Neutrophil (primary cell): ENCODE data around the gene DDR1.

Source experiments
- H3K27ac ChIP-seq: fragments of 200-600 bp; sonication (generic); 2 replicates; pipeline ENCODE4 v1.5.1; 2016; ENCODE audit warnings: mild to moderate bottlenecking, moderate library complexity
- H3K27me3 ChIP-seq: fragments of 200-600 bp; sonication (generic); 2 replicates; pipeline ENCODE4 v1.6.0; 2016; ENCODE audit warnings: mild to moderate bottlenecking
- H3K36me3 ChIP-seq: fragments of 200-600 bp; sonication (generic); 2 replicates; pipeline ENCODE4 v1.5.1; 2017
- H3K4me1 ChIP-seq, 2 experiments: fragments of 200-600 bp in 1 of 2; sonication (generic) in 1 of 2; 1 replicate in 1 of 2; 2 replicates in 1 of 2; pipeline versions ENCODE4 v1.5.1 to v1.6.1; 2013 to 2016; ENCODE audit warnings: low read depth in 1 of 2, low read length in 1 of 2, mild to moderate bottlenecking in 1 of 2, moderate library complexity in 1 of 2; ENCODE audit not compliant: control insufficient read depth in 1 of 2, insufficient read depth in 1 of 2
- H3K4me3 ChIP-seq, 2 experiments: fragments of 200-600 bp in 1 of 2; sonication (generic) in 1 of 2; 1 replicate in 1 of 2; 2 replicates in 1 of 2; pipeline ENCODE4 v1.5.1; 2013 to 2016; ENCODE audit warnings: low read depth in 1 of 2, low read length in 1 of 2, mild to moderate bottlenecking in 1 of 2, moderate library complexity in 1 of 2
- H3K9me3 ChIP-seq: fragments of 200-600 bp; sonication (generic); 2 replicates; pipeline ENCODE4 v1.5.1; 2016
- CTCF ChIP-seq: fragments of 200-600 bp; sonication (generic); IDR thresholded peaks from 2 replicates; pipeline ENCODE4 v1.5.1; 2016; ENCODE audit warnings: antibody characterized with exemption

DDR1 gene

DNA sequence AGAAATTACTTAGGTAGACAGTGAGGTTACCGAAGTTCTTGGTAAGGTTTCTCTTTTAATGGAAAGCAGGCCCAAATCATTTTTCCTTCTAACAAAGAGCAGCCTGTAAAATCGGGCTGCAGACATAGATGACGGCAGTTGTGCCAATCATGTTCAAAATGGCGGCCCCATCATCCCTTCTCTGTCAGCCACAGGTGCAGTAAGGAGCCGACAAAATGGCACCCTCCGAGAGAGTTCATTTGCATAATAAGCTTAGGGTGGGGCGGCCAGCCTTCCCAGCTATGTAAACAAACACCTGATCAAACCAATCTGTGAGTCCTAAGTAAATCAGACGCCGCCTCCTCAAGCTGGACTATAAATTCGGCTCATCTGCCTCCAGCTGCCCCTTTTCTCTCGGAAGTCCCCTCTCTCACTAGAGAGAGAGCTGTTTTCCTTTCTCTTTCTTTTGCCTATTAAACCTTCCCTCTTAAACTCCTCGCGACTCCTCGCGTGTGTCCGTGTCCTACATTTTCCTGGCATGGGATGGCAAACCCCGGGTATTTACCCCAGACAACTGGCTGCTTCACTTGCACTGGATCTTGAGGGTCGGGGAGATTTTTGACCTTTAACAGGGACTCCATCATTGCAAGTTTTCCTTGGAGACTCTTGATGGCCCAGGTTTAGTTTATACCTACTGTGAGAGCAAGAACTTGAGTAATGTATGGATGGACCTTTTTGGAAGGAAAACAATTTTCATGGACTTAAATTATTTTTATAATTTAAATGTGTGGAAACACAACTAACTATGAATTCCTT is 8.9 kb upstream of the DDR1 start:
- no peaks in the 10 kb centered on the region for H3K27me3 ChIP-seq
- H3K4me3 ChIP-seq = no peak overlapping the region
- no peaks in the 10 kb centered on the region for H3K9me3 ChIP-seq
- no peak for TF ChIP-seq CTCF
- peaks cover 8 to 9% of the 10 kb centered on the region in 2 experiments for H3K4me1 ChIP-seq
- H3K36me3 ChIP-seq = no peaks in the 10 kb centered on the region
- H3K27ac ChIP-seq = no peak overlapping the region

GRCh38 chr6:30876039-30876730 is 8.1 kb upstream of the DDR1 start:
- TF ChIP-seq CTCF = no peak
- Histone ChIP-seq H3K27me3 (peaks cover 7% of the 10 kb centered on the region), H3K36me3 (no peaks in the 10 kb centered on the region), H3K9me3 (no peaks in the 10 kb centered on the region), H3K27ac (no peak overlapping the region), H3K4me3 (no peak overlapping the region), H3K4me1 (peaks cover 8 to 9% of the 10 kb centered on the region in 2 experiments)

DNA sequence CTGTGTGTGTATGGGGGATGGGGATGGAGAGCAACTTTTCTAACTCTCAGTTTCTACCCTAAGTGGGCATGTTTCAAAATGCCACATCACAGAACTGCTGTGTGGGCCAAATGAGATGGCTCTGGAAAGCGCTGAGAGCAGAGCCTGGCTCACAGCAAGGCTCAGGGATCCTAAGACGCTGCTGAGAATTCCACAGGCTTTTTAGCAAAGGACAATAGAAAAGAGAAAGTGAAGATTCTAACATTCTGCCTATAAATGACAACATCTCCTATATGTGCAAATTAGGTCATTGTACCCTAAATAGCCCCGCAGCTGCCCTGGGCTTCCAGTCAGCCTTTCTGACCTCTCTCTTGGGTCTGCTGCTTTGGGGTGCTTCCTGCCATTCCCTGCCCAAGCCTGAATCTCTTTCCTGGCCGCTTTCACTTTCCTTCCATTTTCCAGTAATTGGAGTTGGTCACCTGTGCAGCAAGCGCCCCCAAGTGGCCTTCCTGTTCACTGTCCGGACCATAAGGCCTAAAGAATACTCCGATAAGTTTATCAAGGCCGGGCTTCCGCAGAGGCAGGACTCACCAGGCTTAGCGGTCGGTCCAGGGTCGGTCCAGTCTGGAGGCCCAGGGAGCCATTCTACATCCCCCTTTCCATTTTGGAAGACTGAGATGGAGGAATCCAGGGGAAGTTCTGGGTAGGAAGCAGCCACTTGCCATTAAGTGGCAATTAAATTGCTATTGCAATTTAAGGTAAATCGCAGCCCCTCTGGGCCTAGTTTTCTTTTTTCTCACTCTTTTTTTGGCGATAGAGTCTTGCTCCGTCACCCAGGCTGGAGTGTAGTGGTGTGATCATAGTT is 6.7 kb upstream of the DDR1 start:
- Histone ChIP-seq H3K4me3 (peak overlapping the region; percentile 44 to 47), H3K4me1 (peaks cover 8 to 9% of the 10 kb centered on the region in 2 experiments), H3K27ac (peak overlapping the region; percentile 35), H3K9me3 (no peaks in the 10 kb centered on the region), H3K36me3 (no peaks in the 10 kb centered on the region), H3K27me3 (peaks cover 21% of the 10 kb centered on the region)
- peak; percentile 83 for TF ChIP-seq CTCF

GRCh38 chr6:30879684-30880427 is 4.5 kb upstream of the DDR1 start:
- no peak for TF ChIP-seq CTCF
- H3K4me3 ChIP-seq = no peak overlapping the region
- peaks cover 10 to 19% of the 10 kb centered on the region in 2 experiments for H3K4me1 ChIP-seq
- peaks cover 43% of the 10 kb centered on the region for H3K27me3 ChIP-seq
- H3K27ac ChIP-seq = no peak overlapping the region
- H3K36me3 ChIP-seq = no peaks in the 10 kb centered on the region
- no peaks in the 10 kb centered on the region for H3K9me3 ChIP-seq

DNA sequence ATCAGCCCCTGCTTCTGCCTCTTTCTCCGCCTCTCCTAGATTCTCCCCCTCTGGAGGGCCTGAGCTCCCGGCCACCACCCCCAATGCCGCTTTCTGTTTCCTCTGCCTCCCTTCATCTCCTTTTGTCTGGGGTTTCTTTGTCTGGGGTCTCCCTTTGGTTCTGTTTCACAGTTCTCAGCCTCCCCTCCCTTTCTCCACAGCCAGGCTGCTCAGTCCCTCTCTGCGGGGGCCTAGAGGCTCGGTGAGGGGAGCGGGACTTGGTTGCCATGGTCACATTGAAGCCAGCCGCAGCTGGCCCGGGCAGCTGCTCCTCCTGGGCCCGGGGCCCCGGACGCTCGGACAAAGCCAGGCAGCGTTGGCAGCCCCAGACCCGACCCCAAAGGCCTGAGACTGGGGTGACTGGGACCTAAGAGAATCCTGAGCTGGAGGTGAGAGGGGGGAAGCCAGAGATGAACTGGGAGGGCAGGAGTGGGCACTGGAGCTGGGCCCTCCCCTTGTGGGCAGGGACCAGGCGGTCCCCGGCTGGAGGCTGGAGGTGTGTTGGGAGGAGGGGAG is 3.5 kb upstream of the DDR1 start:
- H3K4me3 ChIP-seq = no peak overlapping the region
- H3K9me3 ChIP-seq = no peaks in the 10 kb centered on the region
- H3K36me3 ChIP-seq = no peaks in the 10 kb centered on the region
- H3K4me1 ChIP-seq = peaks cover 17 to 21% of the 10 kb centered on the region in 2 experiments
- TF ChIP-seq CTCF = no peak
- no peak overlapping the region for H3K27ac ChIP-seq
- H3K27me3 ChIP-seq = peaks cover 52% of the 10 kb centered on the region
